A673 (cell line): Measurements from ENCODE around the gene ATP6V1C2.

ENCODE experiments used
- CTCF ChIP-seq: fragments of 300-800, 200-600 bp; sonication (generic); conservative IDR thresholded peaks from 2 replicates; pipeline ENCODE4 v1.5.1; 2017; ENCODE audit warnings: low read depth, mild to moderate bottlenecking, antibody characterized with exemption, low read length, moderate library complexity, mixed read lengths
- EZH2 ChIP-seq: fragments of 200-600 bp; sonication (generic); IDR thresholded peaks from 2 replicates; pipeline ENCODE4 v1.6.1; 2017; ENCODE audit warnings: borderline replicate concordance, low read depth, mild to moderate bottlenecking, mixed read lengths, antibody characterized with exemption, low read length; ENCODE audit not compliant: poor library complexity, severe bottlenecking

- TF ChIP-seq CTCF (no peak), EZH2 (no peak)
These were observed 55.0 kb downstream of the ATP6V1C2 start for GRCh38 chr2:10776231-10776977.
